ENCODE data around the gene NPC1.

NPC1 gene

GRCh38 chr18:23545247-23545789 lies 41.0 kb downstream of the NPC1 start:
- Histone ChIP-seq H3K27ac (ENCODE audit: low read depth, low read length) (no peak overlapping the region), H3K4me2 (ENCODE audit: low read length) (no peak overlapping the region), H3K79me2 (ENCODE audit: control insufficient read depth, low read length) (no peaks in the 10 kb centered on the region), H3K4me3 (ENCODE audit: low read length) (no peak overlapping the region), H3K9me2 (replicated peaks; ENCODE audit: control insufficient read depth, low read length) (no peaks in the 10 kb centered on the region), H3K36me3 (ENCODE audit: control insufficient read depth, low read length) (peaks cover 66% of the 10 kb centered on the region), H4K20me1 (ENCODE audit: control insufficient read depth, insufficient read depth, low read depth, low read length) (no peaks in the 10 kb centered on the region), H3F3A (ENCODE audit: control insufficient read depth, insufficient read depth) (no peaks in the 10 kb centered on the region), H3K9me3 (ENCODE audit: control insufficient read depth, insufficient read depth, low read length) (no peaks in the 10 kb centered on the region), H3K27me3 (ENCODE audit: control insufficient read depth, low read length) (no peaks in the 10 kb centered on the region), H3K4me1 (ENCODE audit: control insufficient read depth, low read length) (no peaks in the 10 kb centered on the region)
- no peak for TF ChIP-seq EZH2phosphoT487 (IDR thresholded peaks at IDR 0.05; ENCODE audit: borderline replicate concordance, low read length)
- TF ChIP-seq CTCF (IDR thresholded peaks at IDR 0.05; ENCODE audit: low read depth, low read length, poor library complexity, severe bottlenecking), result no peak

GRCh38 chr18:23542461-23542860 lies 43.8 kb downstream of the NPC1 start:
- no peaks in the 10 kb centered on the region for H3F3A ChIP-seq (ENCODE audit: control insufficient read depth, insufficient read depth)
- no peak for TF ChIP-seq CTCF (IDR thresholded peaks at IDR 0.05; ENCODE audit: low read depth, low read length, poor library complexity, severe bottlenecking)
- no peaks in the 10 kb centered on the region for H4K20me1 ChIP-seq (ENCODE audit: control insufficient read depth, insufficient read depth, low read depth, low read length)
- H3K4me2 ChIP-seq (ENCODE audit: low read length), result no peak overlapping the region
- no peaks in the 10 kb centered on the region for H3K9me2 ChIP-seq (replicated peaks; ENCODE audit: control insufficient read depth, low read length)
- H3K27me3 ChIP-seq (ENCODE audit: control insufficient read depth, low read length), result no peaks in the 10 kb centered on the region
- no peak overlapping the region for H3K27ac ChIP-seq (ENCODE audit: low read depth, low read length)
- peaks cover 80% of the 10 kb centered on the region for H3K36me3 ChIP-seq (ENCODE audit: control insufficient read depth, low read length)
- no peaks in the 10 kb centered on the region for H3K9me3 ChIP-seq (ENCODE audit: control insufficient read depth, insufficient read depth, low read length)
- no peaks in the 10 kb centered on the region for H3K79me2 ChIP-seq (ENCODE audit: control insufficient read depth, low read length)
- no peak overlapping the region for H3K4me3 ChIP-seq (ENCODE audit: low read length)
- no peaks in the 10 kb centered on the region for H3K4me1 ChIP-seq (ENCODE audit: control insufficient read depth, low read length)

GRCh38 chr18:23541349-23542093 lies 44.8 kb downstream of the NPC1 start:
- TF ChIP-seq EZH2phosphoT487 (IDR thresholded peaks at IDR 0.05; ENCODE audit: borderline replicate concordance, low read length) (no peak), CTCF (IDR thresholded peaks at IDR 0.05; ENCODE audit: low read depth, low read length, poor library complexity, severe bottlenecking) (no peak)
- Histone ChIP-seq H3K9me3 (ENCODE audit: control insufficient read depth, insufficient read depth, low read length) (no peaks in the 10 kb centered on the region), H3K79me2 (ENCODE audit: control insufficient read depth, low read length) (no peaks in the 10 kb centered on the region), H3K4me3 (ENCODE audit: low read length) (no peak overlapping the region), H3F3A (ENCODE audit: control insufficient read depth, insufficient read depth) (no peaks in the 10 kb centered on the region), H3K4me1 (ENCODE audit: control insufficient read depth, low read length) (no peaks in the 10 kb centered on the region), H3K4me2 (ENCODE audit: low read length) (no peak overlapping the region), H3K9me2 (replicated peaks; ENCODE audit: control insufficient read depth, low read length) (no peaks in the 10 kb centered on the region), H4K20me1 (ENCODE audit: control insufficient read depth, insufficient read depth, low read depth, low read length) (no peaks in the 10 kb centered on the region), H3K36me3 (ENCODE audit: control insufficient read depth, low read length) (peaks cover 83% of the 10 kb centered on the region), H3K27me3 (ENCODE audit: control insufficient read depth, low read length) (no peaks in the 10 kb centered on the region), H3K27ac (ENCODE audit: low read depth, low read length) (no peak overlapping the region)
